T-helper 2 cell (primary cell): ENCODE results near the gene PYGL.
"Not testable (repeated sequence)": the region's sequence is repeated elsewhere in the genome, so short reads cannot be mapped to it uniquely, and the experiment has no call there.

Source experiments
- DNase-seq, 5 experiments: peaks; one replicate each; pipeline versions ENCODE4 v3.0.0 to v3.0.0-alpha.2; 2012 to 2022

PYGL gene

GRCh38 chr14:50924843-50925242 lies 19.4 kb downstream of the PYGL start:
- DNase-seq = no peak

GRCh38 chr14:50924236-50924635 lies 20.0 kb downstream of the PYGL start:
- no peak for DNase-seq

- DNase-seq = no peak
These were observed 21.5 kb downstream of the PYGL start for GRCh38 chr14:50922803-50923202.

GRCh38 chr14:50920482-50921230 lies 23.6 kb downstream of the PYGL start:
- DNase-seq = no peak

- not testable (repeated sequence) for DNase-seq
These were observed 24.8 kb downstream of the PYGL start for GRCh38 chr14:50919524-50919923.

- DNase-seq = no peak
These were observed 26.8 kb downstream of the PYGL start for GRCh38 chr14:50917449-50917848.

GRCh38 chr14:50910495-50911420 lies 33.5 kb downstream of the PYGL start:
- DNase-seq = no peak

GRCh38 chr14:50906326-50907065 lies 37.8 kb downstream of the PYGL start:
- DNase-seq = no peak

GRCh38 chr14:50904719-50905118 lies 39.6 kb downstream of the PYGL start:
- DNase-seq = no peak

- DNase-seq = no peak
These were observed 42.9 kb downstream of the PYGL start for GRCh38 chr14:50901361-50901760.

GRCh38 chr14:50897658-50898175 lies 46.6 kb downstream of the PYGL start:
- DNase-seq = no peak

- DNase-seq = not testable (repeated sequence)
These were observed 47.3 kb downstream of the PYGL start for GRCh38 chr14:50897005-50897404.

GRCh38 chr14:50896421-50896820 lies 47.9 kb downstream of the PYGL start:
- DNase-seq = not testable (repeated sequence)

- no peak for DNase-seq
These were observed 52.0 kb downstream of the PYGL start for GRCh38 chr14:50892255-50892654.

- no peak for DNase-seq
These were observed 56.8 kb downstream of the PYGL start for GRCh38 chr14:50887476-50887875.

GRCh38 chr14:50883827-50884197 lies 60.5 kb downstream of the PYGL start:
- no peak for DNase-seq

GRCh38 chr14:50882932-50883826 lies 61.1 kb downstream of the PYGL start:
- DNase-seq = no peak

- DNase-seq = peak in 4 of 5 experiments; percentile 40 to 79 (median 46)
These were observed 68.8 kb downstream of the PYGL start for GRCh38 chr14:50875359-50876070.

GRCh38 chr14:50874757-50875156 lies 69.5 kb downstream of the PYGL start:
- DNase-seq = no peak

- DNase-seq = no peak
These were observed 72.2 kb downstream of the PYGL start, which contains the start of gene ABHD12B for GRCh38 chr14:50871914-50872732. Gene ABHD12B (plus strand): TSS chr14:50872053. CDS start chr14:50872175, 122 bp downstream.
